ENCODE data around the gene UBE2O. TPM values are rescaled to one million over a fixed set of nuclear protein-coding genes. Genes with fewer than 3 reads are reported as not detected.
A peak's percentile ranks its signal among the peaks of the same experiment; 100 is the strongest.

Gene UBE2O
- total and polyA plus RNA-seq, 2 experiments from 2014 or later, result 7.1 to 17.2 TPM

GRCh38 chr17:76391200-76391715 lies 61.7 kb downstream of the UBE2O start:
- peaks cover 22% of the 10 kb centered on the region for H3K79me2 ChIP-seq (ENCODE audit: insufficient read depth)

GRCh38 chr17:76390003-76390421 lies 62.9 kb downstream of the UBE2O start:
- Histone ChIP-seq H3K79me2 (ENCODE audit: insufficient read depth) (peaks cover 34% of the 10 kb centered on the region), H3F3A (ENCODE audit: insufficient read depth) (peaks cover 27% of the 10 kb centered on the region), H3K4me1 (ENCODE audit: insufficient read depth) (peaks cover 10% of the 10 kb centered on the region), H3K4me3 (no peak overlapping the region), H2AFZ (no peak overlapping the region), H3K4me2 (ENCODE audit: unreplicated experiment) (no peak overlapping the region), H3K9me3 (ENCODE audit: low read depth) (no peaks in the 10 kb centered on the region), H3K27ac (peak overlapping the region; percentile 7; the same call in 1 of the 2 replicates), H3K36me3 (ENCODE audit: low read depth) (peaks cover 9% of the 10 kb centered on the region; the same call in 1 of the 2 replicates), H3K9ac (no peak overlapping the region), H3K27me3 (replicated peaks; ENCODE audit: insufficient read depth) (no peaks in the 10 kb centered on the region), H4K20me1 (ENCODE audit: insufficient read depth) (no peaks in the 10 kb centered on the region), H3K9me2 (ENCODE audit: insufficient read depth) (no peaks in the 10 kb centered on the region)
- WGBS, 2 experiments (ENCODE audit: low coverage in 1 of 2, low lambda C conversion rate in 2 of 2, missing lambda C conversion rate in 2 of 2), result 70 to 76% methylated on average over 11 of the region's 11 CpGs
- in situ Hi-C loops (cut with MboI), result no loop called here
- DNase-seq, result peak; percentile 35
- TF ChIP-seq EZH2phosphoT487 (IDR thresholded peaks at IDR 0.05; ENCODE audit: insufficient read depth, low read depth) (no peak), EZH2 (IDR thresholded peaks at IDR 0.05; ENCODE audit: insufficient read depth, poor library complexity, severe bottlenecking) (no peak)

More at GRCh38 chr17:76391200-76391715, 61.7 kb downstream of the UBE2O start:
- Histone ChIP-seq H3K9me2 (ENCODE audit: insufficient read depth) (no peaks in the 10 kb centered on the region), H4K20me1 (ENCODE audit: insufficient read depth) (no peaks in the 10 kb centered on the region), H3K9ac (no peak overlapping the region), H3F3A (ENCODE audit: insufficient read depth) (peaks cover 27% of the 10 kb centered on the region), H3K27ac (no peak overlapping the region), H3K36me3 (ENCODE audit: low read depth) (peaks cover 9% of the 10 kb centered on the region; the same call in 1 of the 2 replicates), H2AFZ (no peak overlapping the region), H3K4me3 (no peak overlapping the region), H3K4me2 (ENCODE audit: unreplicated experiment) (no peak overlapping the region), H3K4me1 (ENCODE audit: insufficient read depth) (peaks cover 9% of the 10 kb centered on the region), H3K9me3 (ENCODE audit: low read depth) (no peaks in the 10 kb centered on the region), H3K27me3 (replicated peaks; ENCODE audit: insufficient read depth) (no peaks in the 10 kb centered on the region)
- TF ChIP-seq EZH2 (IDR thresholded peaks at IDR 0.05; ENCODE audit: insufficient read depth, poor library complexity, severe bottlenecking), result no peak
- no peak for TF ChIP-seq EZH2phosphoT487 (IDR thresholded peaks at IDR 0.05; ENCODE audit: insufficient read depth, low read depth)
- no peak for DNase-seq
- in situ Hi-C loops (cut with MboI), result no loop called here
- 93 to 94% methylated on average over 19 to 21 of the region's 21 CpGs for WGBS, 2 experiments (ENCODE audit: low coverage in 1 of 2, low lambda C conversion rate in 2 of 2, missing lambda C conversion rate in 2 of 2)

GRCh38 chr17:76388966-76389888 lies 63.7 kb downstream of the UBE2O start:
- DNase-seq, result peak; percentile 48
- in situ Hi-C loops (cut with MboI), result no loop called here
- Histone ChIP-seq H3K4me3 (no peak overlapping the region), H3K27me3 (replicated peaks; ENCODE audit: insufficient read depth) (no peaks in the 10 kb centered on the region), H3F3A (ENCODE audit: insufficient read depth) (peaks cover 27% of the 10 kb centered on the region), H3K9ac (0 out of 2 replicates have a peak overlapping the region, but pooled peaks have one; percentile 24), H2AFZ (no peak overlapping the region), H3K4me1 (ENCODE audit: insufficient read depth) (peaks cover 10% of the 10 kb centered on the region), H3K27ac (peak overlapping the region; percentile 19), H3K79me2 (ENCODE audit: insufficient read depth) (peaks cover 37% of the 10 kb centered on the region), H3K9me2 (ENCODE audit: insufficient read depth) (no peaks in the 10 kb centered on the region), H3K9me3 (ENCODE audit: low read depth) (no peaks in the 10 kb centered on the region), H3K4me2 (ENCODE audit: unreplicated experiment) (no peak overlapping the region), H4K20me1 (ENCODE audit: insufficient read depth) (no peaks in the 10 kb centered on the region), H3K36me3 (ENCODE audit: low read depth) (peaks cover 9% of the 10 kb centered on the region; the same call in 1 of the 2 replicates)
- WGBS, 2 experiments (ENCODE audit: low coverage in 1 of 2, low lambda C conversion rate in 2 of 2, missing lambda C conversion rate in 2 of 2), result 78 to 80% methylated on average over 16 of the region's 16 CpGs
- TF ChIP-seq EZH2phosphoT487 (IDR thresholded peaks at IDR 0.05; ENCODE audit: insufficient read depth, low read depth), result no peak
- no peak for TF ChIP-seq EZH2 (IDR thresholded peaks at IDR 0.05; ENCODE audit: insufficient read depth, poor library complexity, severe bottlenecking)

GRCh38 chr17:76386966-76387765 lies 65.8 kb downstream of the UBE2O start:
- peaks cover 14% of the 10 kb centered on the region for H3K4me1 ChIP-seq (ENCODE audit: insufficient read depth)
- in situ Hi-C loops (cut with MboI), result no loop called here
- no peak overlapping the region for H2AFZ ChIP-seq
- H3K4me3 ChIP-seq, result peak overlapping the region; percentile 83
- 88 to 92% methylated on average over 30 to 31 of the region's 31 CpGs for WGBS, 2 experiments (ENCODE audit: low coverage in 1 of 2, low lambda C conversion rate in 2 of 2, missing lambda C conversion rate in 2 of 2)
- no peaks in the 10 kb centered on the region for H4K20me1 ChIP-seq (ENCODE audit: insufficient read depth)
- peak overlapping the region; percentile 99 for H3K9ac ChIP-seq
- H3K27ac ChIP-seq, result peak overlapping the region; percentile 96
- H3K9me3 ChIP-seq (ENCODE audit: low read depth), result no peaks in the 10 kb centered on the region
- H3K79me2 ChIP-seq (ENCODE audit: insufficient read depth), result peaks cover 37% of the 10 kb centered on the region
- peaks cover 27% of the 10 kb centered on the region for H3F3A ChIP-seq (ENCODE audit: insufficient read depth)
- no peaks in the 10 kb centered on the region for H3K9me2 ChIP-seq (ENCODE audit: insufficient read depth)
- H3K27me3 ChIP-seq (replicated peaks; ENCODE audit: insufficient read depth), result no peaks in the 10 kb centered on the region
- no peak for TF ChIP-seq EZH2 (IDR thresholded peaks at IDR 0.05; ENCODE audit: insufficient read depth, poor library complexity, severe bottlenecking)
- TF ChIP-seq EZH2phosphoT487 (IDR thresholded peaks at IDR 0.05; ENCODE audit: insufficient read depth, low read depth), result no peak
- peaks cover 9% of the 10 kb centered on the region; the same call in 1 of the 2 replicates for H3K36me3 ChIP-seq (ENCODE audit: low read depth)
- no peak for DNase-seq
- H3K4me2 ChIP-seq (ENCODE audit: unreplicated experiment), result peak overlapping the region; percentile 90
